ENCODE measurements around the gene ZBED3.
"Not testable (repeated sequence)": the region's sequence is repeated elsewhere in the genome, so short reads cannot be mapped to it uniquely, and the experiment has no call there.

ZBED3 gene, protein sequence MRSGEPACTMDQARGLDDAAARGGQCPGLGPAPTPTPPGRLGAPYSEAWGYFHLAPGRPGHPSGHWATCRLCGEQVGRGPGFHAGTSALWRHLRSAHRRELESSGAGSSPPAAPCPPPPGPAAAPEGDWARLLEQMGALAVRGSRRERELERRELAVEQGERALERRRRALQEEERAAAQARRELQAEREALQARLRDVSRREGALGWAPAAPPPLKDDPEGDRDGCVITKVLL

DNA sequence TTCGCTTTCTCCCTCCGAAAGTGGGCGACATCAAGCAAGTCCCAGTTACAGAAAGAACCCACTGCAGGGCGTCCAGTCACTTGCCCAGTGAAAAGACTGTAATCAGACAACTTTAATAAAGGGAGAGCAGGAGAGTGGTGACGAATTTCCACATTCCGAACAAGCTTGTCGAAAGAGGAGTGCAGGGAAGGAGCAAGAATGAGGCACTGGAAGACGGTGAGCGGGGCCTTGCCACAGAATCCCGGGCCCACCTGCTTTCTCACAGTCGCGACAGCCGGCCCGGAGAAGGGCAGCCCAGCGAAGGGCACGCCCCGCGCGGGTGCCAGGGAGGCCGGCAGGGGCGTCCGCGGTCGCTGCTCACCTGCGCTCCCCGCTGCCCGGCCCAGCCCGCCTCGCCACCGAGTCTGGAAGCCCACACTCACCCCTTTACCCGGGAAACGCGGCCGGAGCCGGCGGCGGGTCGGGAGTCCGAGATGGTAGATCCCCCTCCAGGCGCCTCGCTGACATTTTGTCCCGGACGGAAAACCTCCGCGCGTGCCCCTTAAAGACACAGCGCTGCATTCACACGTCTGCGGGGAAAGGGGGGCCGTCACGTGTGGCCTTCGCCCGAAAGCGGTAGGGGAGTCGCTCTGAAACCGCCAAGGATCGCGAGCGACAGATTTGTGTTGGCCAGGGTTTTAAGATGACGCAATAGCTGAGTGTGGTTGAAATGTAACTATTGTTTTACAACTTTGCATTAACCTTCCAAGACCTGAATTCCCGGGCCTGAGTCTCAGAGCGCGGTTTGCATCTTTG, at the start of gene ZBED3:
Gene ZBED3 (minus strand): TSS at position 597 of the 795 bp plus-strand sequence. CDS start 9,407 bp downstream, outside the sequence.
- peak; percentile 71 for DNase-seq (ENCODE audit: low read depth)

DNA sequence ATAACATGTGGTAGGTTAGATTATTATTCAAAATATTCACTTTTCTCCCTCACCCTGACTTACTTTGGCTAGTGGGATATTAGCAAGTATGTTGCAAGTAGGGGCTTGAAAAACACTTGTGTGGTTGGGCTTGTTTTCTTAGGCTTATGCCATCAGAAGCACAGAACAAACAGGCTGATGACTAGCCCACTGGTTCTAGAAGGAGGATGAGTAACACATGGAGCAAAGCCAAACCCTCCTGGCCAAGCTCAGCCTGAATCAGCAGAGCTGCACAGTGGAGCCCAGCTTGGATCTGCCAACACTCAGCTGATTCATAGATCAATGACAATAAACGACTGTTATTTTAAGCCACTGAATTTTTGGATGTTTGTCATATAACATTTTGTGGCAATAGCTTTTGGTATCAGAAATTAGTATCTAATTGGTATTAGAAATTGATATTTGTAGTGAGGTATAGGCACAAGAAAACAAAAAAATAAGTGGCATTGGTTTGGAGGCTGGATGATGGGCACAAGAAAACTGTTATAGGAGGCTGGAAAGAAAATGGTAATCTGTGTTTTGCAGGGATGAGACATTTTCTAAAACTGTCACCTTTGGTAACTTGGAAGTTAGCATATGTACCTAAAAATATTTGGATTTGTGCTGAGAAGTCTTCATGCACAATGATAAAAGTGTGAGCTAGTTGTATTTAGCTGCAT, 46.1 kb upstream of the ZBED3 start:
- peak; percentile 98 for DNase-seq (ENCODE audit: low read depth)

DNA sequence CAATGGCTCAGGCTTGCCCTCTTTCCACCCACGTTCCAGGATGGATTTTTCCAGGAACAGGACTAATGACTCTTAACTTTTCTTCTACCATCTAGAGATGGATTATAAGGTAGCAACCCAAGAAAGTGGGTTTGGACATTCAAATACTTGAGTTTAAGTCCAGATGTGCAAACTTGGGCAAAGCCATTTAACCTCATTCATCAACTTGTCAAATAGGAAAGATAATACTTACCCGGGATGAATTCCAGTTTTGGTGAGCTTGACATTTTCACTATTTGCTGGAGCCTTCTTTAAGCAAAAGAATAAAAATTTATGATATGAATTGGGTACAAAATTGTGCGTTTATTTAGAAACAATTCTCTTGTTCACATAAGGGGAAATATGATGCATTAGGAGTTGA, 44.3 kb upstream of the ZBED3 start:
- DNase-seq (ENCODE audit: low read depth) = no peak

DNA sequence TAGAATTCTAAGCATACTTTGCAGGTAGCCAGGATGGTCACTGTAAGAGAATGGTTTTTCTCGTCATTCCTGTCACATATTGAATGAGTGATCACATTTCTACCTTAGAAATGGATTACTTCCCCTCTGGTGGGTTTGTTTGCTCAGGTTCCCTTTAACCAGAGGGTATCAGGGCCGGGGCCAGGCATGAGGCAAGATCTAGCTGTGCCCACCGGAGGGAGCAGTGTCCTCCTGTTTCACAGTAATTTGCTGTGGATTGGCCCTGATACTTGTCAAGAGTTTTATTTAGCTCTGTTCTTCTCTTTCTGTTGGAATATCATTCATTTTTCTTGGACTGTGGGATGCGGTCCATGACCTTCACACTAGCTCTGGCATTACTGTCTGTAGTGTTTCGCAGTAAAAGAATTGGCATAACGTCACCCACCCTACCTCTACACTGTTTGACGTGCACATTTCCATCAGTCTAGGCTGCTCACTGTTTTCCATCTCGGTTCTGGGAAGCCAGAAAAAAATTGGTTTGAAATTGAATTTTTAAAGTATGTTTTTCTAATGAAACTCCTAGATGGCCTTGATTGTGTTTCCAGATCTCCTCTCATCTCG, 42.4 kb upstream of the ZBED3 start:
- DNase-seq (ENCODE audit: low read depth) = no peak

DNA sequence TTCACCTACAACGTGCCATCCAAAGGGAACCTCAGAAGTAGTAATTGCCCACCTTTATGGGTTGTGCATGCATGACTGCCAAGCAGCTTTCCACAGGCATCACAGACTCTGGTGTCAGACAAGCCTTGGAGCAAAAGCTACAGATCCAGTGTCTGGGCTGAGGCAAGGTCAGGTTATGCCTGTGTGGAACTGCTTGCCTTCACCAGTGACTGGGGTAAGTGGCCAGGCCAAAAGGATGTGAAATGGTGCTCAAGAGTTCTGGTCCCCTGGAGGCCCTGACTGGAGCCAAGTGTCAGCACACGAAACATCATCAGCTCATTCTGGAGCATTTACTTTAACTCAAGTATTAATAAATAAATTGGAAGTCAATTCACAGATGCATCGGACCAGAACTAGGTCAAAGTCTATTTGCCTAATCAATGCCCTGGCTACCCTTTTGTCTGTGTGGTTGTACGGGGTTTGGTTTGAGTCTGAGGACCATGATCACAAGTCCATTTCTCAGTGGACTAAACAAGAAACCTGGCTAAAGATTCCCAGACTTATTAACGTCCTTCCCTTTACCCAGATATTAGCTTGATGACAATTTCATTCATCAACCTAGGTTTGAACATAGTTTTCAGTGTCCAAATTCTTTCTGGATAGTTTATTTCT, 41.5 kb upstream of the ZBED3 start:
- DNase-seq (ENCODE audit: low read depth) = no peak

DNA sequence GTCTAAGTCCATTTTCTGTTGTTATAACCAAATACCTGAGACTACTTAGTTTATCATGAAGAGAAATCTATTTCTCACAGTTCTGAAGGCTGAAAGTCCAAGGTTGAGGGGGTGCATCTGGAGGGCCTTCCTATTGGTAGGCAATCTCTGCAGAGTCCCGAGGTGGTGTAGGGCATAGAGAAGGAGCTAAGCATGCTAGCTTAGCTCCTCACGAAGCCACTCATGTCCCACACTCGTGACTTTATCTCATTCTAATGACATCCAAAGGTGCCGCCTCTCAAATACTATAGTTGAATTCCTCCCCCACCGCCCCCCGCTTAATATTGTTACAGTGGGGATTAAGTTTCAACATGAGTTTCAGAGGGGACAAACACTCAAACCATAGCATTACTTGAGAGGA, 36.0 kb upstream of the ZBED3 start:
- no peak for DNase-seq (ENCODE audit: low read depth)

DNA sequence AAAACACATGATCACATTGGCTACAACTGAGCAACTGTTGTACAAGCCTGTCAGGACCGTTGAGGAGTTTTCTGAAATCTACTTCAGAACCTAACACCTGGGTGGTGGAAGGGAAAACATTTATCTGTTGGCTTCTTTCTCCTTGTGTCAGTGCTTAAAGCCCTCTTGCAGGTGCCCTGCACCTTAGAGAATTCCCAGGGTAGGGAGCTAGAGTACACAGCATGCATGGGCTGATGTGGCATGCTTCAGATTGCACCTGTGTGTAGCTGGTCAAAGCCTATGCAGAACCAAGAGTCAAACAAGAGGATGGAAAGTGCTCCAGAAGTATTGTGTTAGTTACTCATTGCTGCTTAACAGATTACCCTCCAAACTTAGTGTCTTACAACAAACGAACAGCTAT, 33.6 kb upstream of the ZBED3 start:
- DNase-seq (ENCODE audit: low read depth) = no peak

DNA sequence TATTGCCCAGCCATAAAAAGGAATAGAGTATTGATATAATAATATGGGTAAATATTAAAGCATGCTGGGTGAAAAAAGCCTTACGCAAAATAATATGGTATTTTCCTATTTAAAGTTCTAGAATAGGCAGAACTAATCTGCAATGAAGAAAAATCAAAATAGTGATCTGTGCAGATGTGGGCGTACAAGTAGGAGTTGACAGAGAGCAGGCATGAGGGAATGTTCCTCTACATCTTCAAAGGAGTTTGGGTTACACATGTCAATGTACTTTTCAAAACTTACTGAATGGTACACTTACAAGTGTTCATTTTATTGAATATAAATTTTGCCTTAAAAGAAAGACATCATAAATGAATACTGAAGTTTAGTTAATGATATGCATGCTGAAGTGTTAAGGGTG, 33.0 kb upstream of the ZBED3 start:
- no peak for DNase-seq (ENCODE audit: low read depth)

DNA sequence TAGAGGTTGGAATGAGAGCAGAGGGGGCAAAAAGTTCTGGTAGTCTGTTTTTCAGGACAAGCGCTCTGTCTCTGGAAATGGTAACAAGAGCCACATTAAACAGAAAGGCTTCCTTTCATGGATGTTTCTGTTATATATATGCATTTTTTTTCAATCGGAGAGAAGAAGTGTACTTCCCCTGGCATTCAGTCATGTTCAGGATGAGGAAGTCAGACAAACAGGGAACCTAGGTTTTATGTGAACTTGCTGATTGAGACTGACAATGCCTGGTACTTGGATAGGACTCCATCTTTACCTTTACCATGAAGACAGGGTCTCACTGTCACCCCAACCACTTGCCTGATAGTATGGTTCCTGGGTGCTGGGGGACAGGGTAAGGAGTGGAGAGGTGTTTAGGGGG, 30.1 kb upstream of the ZBED3 start:
- DNase-seq (ENCODE audit: low read depth) = no peak

DNA sequence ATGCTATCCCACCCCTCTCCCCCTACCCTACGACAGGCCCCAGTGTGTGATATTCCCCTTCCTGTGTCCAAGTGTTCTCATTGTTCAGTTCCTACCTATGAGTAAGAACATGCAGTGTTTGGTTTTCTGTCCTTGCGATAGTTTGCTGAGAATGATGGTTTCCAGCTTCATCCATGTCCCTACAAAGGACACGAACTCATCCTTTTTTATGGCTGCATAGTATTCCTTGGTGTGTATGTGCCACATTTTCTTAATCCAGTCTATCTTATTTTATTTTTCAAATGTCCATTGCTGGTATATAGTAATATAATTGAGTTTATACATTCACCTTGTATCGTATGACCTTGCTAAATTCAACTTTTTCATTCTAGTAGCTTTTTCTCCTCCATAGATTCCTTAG, 19.9 kb upstream of the ZBED3 start:
- not testable (repeated sequence) for DNase-seq (ENCODE audit: low read depth)

DNA sequence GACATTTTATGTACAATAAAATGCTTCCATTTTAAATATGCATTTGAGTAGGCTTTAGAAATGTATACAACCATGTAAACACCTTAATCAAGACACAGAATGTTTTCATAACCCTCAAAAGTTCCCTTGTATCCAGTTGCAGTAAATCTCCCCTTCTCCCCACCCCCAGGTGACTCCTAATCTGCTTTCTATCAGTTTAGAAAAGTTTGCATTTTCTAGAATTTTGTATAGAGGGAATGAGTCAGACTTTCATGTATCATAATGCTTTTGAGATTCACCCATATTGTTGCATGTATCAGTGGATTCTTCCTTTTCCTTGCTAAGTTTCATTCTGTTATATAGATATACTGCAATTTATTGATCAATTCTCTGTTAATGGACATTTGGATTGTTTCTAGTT, 17.7 kb upstream of the ZBED3 start:
- no peak for DNase-seq (ENCODE audit: low read depth)

DNA sequence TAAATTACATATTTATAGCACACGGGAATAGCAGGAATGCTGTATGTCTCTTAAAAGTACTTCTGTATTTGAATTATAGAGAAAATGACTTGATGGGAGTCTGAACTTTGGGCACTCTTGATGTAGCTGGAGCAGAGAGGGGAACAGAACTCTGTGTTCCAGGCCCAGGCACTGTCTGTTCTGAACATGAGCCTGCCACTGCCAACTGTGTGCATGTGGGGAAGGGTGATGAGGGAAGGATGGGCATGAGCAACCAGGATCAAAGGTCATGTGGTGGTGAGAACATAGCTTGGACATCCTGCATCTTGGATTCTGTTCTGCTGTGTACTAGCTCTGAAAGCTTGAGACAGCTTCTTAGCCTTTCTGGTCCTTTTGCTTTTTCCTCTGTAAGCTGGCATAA, 16.4 kb upstream of the ZBED3 start:
- no peak for DNase-seq (ENCODE audit: low read depth)

DNA sequence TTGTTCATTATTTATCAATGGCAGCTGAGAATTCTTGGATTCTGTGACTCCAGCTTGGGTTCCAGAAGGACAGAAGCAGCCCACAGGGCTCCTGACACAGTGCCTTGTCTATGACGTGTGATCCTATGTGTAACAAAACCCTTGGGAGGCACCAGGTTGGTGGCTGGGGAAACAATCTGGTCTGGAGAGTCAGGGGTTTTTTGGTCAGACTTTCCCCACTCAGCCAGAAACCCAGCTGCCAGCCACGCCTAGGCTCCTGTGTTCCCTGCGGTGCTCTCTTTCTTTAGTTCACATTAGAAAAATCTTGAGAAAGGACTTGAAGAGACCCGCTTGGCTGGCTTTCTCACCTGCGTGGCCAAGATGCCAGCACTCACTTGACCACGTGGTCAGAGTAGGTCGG, 15.5 kb upstream of the ZBED3 start:
- DNase-seq (ENCODE audit: low read depth) = no peak

DNA sequence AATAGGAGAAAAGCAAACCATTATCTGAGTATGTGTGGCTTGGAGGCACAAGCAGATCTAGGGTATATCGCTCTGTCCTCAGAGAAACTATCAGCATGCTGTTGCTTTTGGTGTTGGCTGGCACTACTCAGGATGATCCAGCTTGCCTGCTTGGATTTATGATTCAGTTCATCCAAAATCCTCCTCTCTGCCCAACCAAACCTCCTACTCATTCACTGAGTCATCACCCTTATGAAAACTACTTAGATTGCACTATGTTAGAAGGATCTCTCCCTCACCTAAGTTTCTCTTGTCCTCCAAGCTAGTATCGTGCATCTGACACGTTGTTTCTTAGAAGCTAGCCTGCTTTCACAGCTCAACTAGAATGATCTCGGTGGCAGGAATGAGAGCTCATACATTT, 14.2 kb upstream of the ZBED3 start:
- DNase-seq (ENCODE audit: low read depth) = peak; percentile 67

DNA sequence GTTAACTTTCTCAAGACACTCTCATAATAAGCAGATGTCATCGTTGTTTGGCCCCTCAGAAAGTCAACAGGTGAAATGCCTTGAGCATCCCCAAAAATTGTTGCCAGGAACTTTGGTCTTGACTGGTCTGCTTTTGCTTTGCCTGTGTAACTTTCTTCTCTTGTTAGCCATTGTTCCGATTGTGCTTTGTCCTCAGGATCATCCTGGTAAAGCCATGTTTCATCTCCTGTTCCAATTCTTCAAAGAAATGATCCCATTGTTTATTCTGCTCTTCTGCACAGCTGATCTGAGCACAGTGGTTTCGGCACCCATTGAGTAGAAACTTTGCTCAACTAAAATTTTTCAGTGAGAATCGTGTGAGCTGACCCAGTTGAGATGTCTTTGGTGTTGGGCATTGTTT, 8.1 kb upstream of the ZBED3 start:
- DNase-seq (ENCODE audit: low read depth) = no peak

DNA sequence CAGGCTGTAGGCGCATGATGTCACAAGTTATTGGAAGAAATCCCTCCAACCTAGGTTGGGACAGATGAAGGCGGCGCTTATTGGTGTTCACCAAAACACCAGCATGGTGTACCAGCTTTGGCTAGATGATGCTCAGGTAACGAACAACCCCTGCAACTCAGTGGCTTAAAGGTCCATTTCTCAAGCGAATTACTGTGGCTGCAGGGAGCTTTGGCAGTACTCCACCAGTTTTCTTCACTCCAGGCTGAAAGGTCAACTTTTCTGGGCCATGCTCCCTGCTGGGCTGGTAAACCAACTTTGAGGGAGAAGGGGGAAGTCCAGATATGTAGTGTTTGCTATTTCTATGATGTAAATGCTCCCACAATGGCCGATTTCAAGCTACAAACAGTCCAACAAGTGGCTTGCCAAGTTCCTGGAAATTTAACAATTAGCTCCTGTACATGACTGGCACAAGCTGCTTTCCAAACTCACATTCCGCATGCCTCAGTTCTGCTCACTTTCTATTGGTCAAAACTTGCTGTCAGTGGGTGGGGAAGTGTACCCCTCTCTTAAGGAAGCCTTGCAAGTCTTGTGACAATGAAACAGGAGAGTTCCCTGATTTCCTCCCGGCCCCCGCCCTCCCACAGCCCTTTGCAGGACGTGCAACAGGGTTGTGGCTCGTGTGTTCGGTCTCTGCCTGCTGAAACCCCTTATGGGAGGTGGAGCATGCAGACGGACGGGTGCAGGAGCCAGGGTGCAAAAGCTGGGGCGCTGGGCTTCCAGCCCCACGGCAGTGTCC, 588 bp upstream of the ZBED3 start:
- DNase-seq (ENCODE audit: low read depth) = no peak

DNA sequence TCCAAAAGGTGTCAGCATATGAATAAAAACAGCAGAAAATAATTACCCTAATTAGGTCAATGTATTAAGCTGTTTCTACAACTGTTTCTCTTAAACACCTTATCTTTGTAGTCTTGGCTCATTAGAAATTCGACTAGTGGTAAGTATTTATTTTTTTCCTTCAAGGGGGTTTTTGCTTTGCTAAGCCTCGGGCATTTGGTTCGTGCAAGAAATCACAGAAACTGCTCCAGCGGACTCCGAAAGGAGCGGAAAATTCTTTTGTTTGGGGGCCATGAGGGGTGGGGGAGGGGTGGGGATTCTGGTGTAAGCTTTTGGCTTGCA, 757 bp downstream of the ZBED3 start:
- peak; percentile 30 for DNase-seq (ENCODE audit: low read depth)

DNA sequence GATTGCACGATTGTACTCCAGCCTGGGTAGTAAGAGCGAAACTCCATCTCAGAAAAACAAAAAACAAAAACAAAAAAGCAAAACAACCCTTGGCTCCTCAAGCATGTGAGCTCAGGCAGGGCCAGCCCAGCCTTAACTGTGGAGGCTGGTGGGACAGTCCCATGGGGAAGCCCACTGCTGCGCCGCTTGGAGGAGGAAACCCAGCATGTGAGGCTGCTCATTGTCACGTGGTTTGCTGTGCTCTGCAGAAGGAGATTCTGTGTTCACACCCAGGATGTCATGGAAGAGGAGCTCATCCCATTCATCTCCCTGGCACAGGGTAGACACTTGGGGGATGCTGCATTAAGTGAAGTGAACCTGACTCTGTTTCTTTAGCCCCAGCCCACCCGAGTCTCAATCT, 4.0 kb downstream of the ZBED3 start:
- DNase-seq (ENCODE audit: low read depth) = no peak

DNA sequence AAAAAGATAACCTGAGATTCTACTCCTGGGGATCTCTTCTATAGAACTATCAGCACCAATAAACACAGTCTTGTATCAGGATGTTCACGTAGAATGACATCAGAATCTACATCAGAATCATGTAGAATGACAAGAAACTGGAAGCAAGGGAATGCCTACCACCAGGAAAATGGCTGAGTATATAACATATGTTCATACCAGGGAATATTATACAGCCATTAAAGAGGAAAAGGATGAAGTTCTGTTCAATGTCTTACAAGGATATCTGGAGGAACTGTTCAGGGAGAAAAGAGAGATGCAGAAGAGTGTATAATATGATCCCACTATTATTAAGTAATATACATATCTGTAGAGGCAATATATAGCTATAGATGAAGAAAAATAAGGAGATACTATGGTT, 4.8 kb downstream of the ZBED3 start:
- no peak for DNase-seq (ENCODE audit: low read depth)

DNA sequence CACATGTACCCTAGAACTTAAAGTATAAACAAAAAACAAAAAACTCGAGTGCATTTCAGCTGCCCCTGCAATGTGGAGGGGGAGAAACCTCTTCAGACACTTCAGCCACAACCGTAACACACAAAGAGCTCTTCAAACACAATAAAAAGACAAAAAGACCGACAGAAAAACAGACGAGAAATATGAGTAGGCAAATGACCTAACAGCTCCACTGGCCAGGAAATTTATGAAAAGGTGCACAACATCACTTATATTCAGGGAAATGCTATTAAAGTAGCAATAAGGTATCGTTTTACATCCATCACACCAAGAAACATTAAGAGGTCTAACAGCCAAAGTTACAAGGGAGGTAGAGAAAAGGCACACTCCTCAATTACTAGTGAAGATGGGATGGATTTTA, 6.2 kb downstream of the ZBED3 start:
- DNase-seq (ENCODE audit: low read depth) = no peak

DNA sequence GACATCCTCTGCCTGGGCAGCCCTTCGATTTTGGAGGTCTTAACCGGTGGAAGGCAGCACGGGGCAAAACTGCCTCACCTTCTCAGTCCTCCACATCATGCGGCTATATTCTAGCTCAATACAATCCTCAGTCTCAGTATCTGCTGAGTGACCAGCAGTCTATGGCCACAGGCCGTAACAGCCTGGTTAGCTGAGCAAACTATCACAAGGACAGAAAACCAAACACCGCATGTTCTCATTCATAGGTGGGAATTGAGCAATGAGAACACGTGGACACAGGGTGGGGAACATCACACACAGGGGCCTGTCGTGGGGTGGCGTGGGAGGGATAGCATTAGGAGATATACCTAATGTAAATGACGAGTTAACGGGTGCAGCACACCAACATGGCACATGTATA, 6.6 kb downstream of the ZBED3 start:
- not testable (repeated sequence) for DNase-seq (ENCODE audit: low read depth)

DNA sequence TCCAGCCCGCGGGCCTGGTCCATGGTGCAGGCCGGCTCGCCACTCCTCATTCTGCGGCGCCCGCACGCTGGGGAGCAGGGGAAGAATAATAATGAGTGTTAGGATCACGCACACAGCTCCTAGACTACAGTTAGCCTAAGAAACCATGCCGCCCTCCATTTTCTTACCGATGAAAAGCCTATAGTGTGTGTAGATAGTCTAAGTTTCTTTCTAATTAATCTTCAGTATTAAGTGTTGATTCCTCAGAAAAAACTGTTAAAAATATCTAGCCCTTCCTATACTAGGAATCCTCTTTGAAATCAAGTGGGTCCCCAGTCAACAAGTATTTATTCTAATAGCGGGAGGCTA, 9.3 kb downstream of the ZBED3 start:
- DNase-seq (ENCODE audit: low read depth) = no peak

All from stromal cell of bone marrow (primary cell).